Measurements from ENCODE around the gene MARK3. TPM values are rescaled to one million over a fixed set of nuclear protein-coding genes. Genes with fewer than 3 reads are reported as not detected.

MARK3 gene
- total and polyA plus RNA-seq, 2 donors (not counting 1 experiment from before 2014, with no cell fraction given): 73.0 to 142 TPM

- DNase-seq: no peak
- H3K4me1 Mint-ChIP-seq: peaks cover 7% of the 10 kb centered on the region
- Histone ChIP-seq H4K20me1 (ENCODE audit: control insufficient read depth, insufficient read depth, low read length, poor library complexity, severe bottlenecking) (peaks cover 24% of the 10 kb centered on the region), H3K9ac (ENCODE audit: low read length) (no peak overlapping the region), H3K79me2 (ENCODE audit: control insufficient read depth, insufficient read depth, low read length) (peaks cover 2% of the 10 kb centered on the region), H3K36me3 (replicated peaks in 1 of 2; ENCODE audit: control extremely low read depth in 1 of 2, control insufficient read depth in 1 of 2, extremely low read depth in 1 of 2, insufficient read depth in 2 of 2, low read length in 1 of 2) (peaks cover 4 to 58% of the 10 kb centered on the region in 2 experiments), H3K27me3 (replicated peaks in 1 of 4; ENCODE audit: control extremely low read depth in 1 of 4, control insufficient read depth in 3 of 4, insufficient read depth in 4 of 4, low read length in 3 of 4) (no peaks in the 10 kb centered on the region), H3K9me3 (ENCODE audit: control extremely low read depth in 1 of 3, control insufficient read depth in 2 of 3, insufficient read depth in 1 of 3, low read length in 2 of 3) (no peaks in the 10 kb centered on the region), H3K4me1 (ENCODE audit: control insufficient read depth in 2 of 2, insufficient read depth in 2 of 2, low read length in 2 of 2) (no peaks in the 10 kb centered on the region), H3K4me2 (replicated peaks; ENCODE audit: low read depth, low read length, poor library complexity, severe bottlenecking) (no peak overlapping the region), H3K4me3 (ENCODE audit: control extremely low read depth in 1 of 5, extremely low read depth in 1 of 5, insufficient read depth in 1 of 5, low read depth in 2 of 5, low read length in 4 of 5) (no peak overlapping the region), H2AFZ (ENCODE audit: insufficient read depth, low read depth, low read length, poor library complexity, severe bottlenecking) (no peak overlapping the region), H3K27ac (ENCODE audit: low read length in 2 of 2) (no peak overlapping the region)
- H3K9me3 Mint-ChIP-seq (ENCODE audit: insufficient read depth): no peaks in the 10 kb centered on the region
- CTCF ChIA-PET: interaction anchor here (1.3 kb wide), 1 partner anchor 46 kb away, joined by 3 read pairs; no protein-coding TSS in a partner anchor
- TF ChIP-seq EZH2 (IDR thresholded peaks at IDR 0.05; ENCODE audit: borderline replicate concordance, insufficient read depth, low read depth, low read length, poor library complexity, severe bottlenecking) (no peak), CTCF (IDR thresholded peaks at IDR 0.05) (no peak)
- no peak for ATAC-seq (ENCODE audit: low read depth)
- intact Hi-C loops (cut with micrococcal nuclease): no loop called here
- no peaks in the 10 kb centered on the region for H3K27me3 Mint-ChIP-seq
- no peak overlapping the region for H3K27ac Mint-ChIP-seq
- no peak overlapping the region for H3K4me3 Mint-ChIP-seq
- POLR2A ChIA-PET: no interaction called here
- WGBS (ENCODE audit: insufficient coverage): 90% methylated on average over 2 of the region's 5 CpGs
Observed at GRCh38 chr14:103343905-103344797, 41.1 kb upstream of the MARK3 start.

- ATAC-seq (ENCODE audit: low read depth) (no peak), DNase-seq (no peak)
- Histone ChIP-seq H3K79me2 (ENCODE audit: control insufficient read depth, insufficient read depth, low read length) (no peaks in the 10 kb centered on the region), H3K27me3 (replicated peaks in 1 of 4; ENCODE audit: control extremely low read depth in 1 of 4, control insufficient read depth in 3 of 4, insufficient read depth in 4 of 4, low read length in 3 of 4) (no peaks in the 10 kb centered on the region), H3K9me3 (ENCODE audit: control extremely low read depth in 1 of 3, control insufficient read depth in 2 of 3, insufficient read depth in 1 of 3, low read length in 2 of 3) (no peaks in the 10 kb centered on the region), H3K27ac (ENCODE audit: low read length in 2 of 2) (no peak overlapping the region), H2AFZ (ENCODE audit: insufficient read depth, low read depth, low read length, poor library complexity, severe bottlenecking) (no peak overlapping the region), H3K4me1 (ENCODE audit: control insufficient read depth in 2 of 2, insufficient read depth in 2 of 2, low read length in 2 of 2) (no peaks in the 10 kb centered on the region), H3K4me3 (ENCODE audit: control extremely low read depth in 1 of 5, extremely low read depth in 1 of 5, insufficient read depth in 1 of 5, low read depth in 2 of 5, low read length in 4 of 5) (no peak overlapping the region), H3K9ac (ENCODE audit: low read length) (no peak overlapping the region), H3K36me3 (replicated peaks in 1 of 2; ENCODE audit: control extremely low read depth in 1 of 2, control insufficient read depth in 1 of 2, extremely low read depth in 1 of 2, insufficient read depth in 2 of 2, low read length in 1 of 2) (peaks cover 3 to 37% of the 10 kb centered on the region in 2 experiments), H4K20me1 (ENCODE audit: control insufficient read depth, insufficient read depth, low read length, poor library complexity, severe bottlenecking) (peaks cover 10% of the 10 kb centered on the region), H3K4me2 (replicated peaks; ENCODE audit: low read depth, low read length, poor library complexity, severe bottlenecking) (no peak overlapping the region)
- H3K4me1 Mint-ChIP-seq: peaks cover 2% of the 10 kb centered on the region
- H3K9me3 Mint-ChIP-seq (ENCODE audit: insufficient read depth): no peaks in the 10 kb centered on the region
- H3K27me3 Mint-ChIP-seq: peaks cover 3% of the 10 kb centered on the region
- CTCF ChIA-PET: interaction anchor here (0.9 kb wide), 1 partner anchor 11 kb away, joined by 4 read pairs; no protein-coding TSS in a partner anchor
- no peak overlapping the region for H3K4me3 Mint-ChIP-seq
- WGBS (ENCODE audit: insufficient coverage): no CpG with 5 or more reads among the region's 3 CpGs
- intact Hi-C loops (cut with micrococcal nuclease): no loop called here
- TF ChIP-seq CTCF (IDR thresholded peaks at IDR 0.05): no peak
- TF ChIP-seq EZH2 (IDR thresholded peaks at IDR 0.05; ENCODE audit: borderline replicate concordance, insufficient read depth, low read depth, low read length, poor library complexity, severe bottlenecking): no peak
- POLR2A ChIA-PET: interaction anchor here (0.7 kb wide), 1 partner anchor 37 kb away, joined by 6 read pairs; no protein-coding TSS in a partner anchor
- H3K27ac Mint-ChIP-seq: no peak overlapping the region
Observed at GRCh38 chr14:103346286-103346685, 38.9 kb upstream of the MARK3 start.

Measured in B cell (primary cell).